ENCODE results near the gene RAG1. TPM values are rescaled to one million over a fixed set of nuclear protein-coding genes. Genes with fewer than 3 reads are reported as not detected.
"Not testable (repeated sequence)": the region's sequence is repeated elsewhere in the genome, so short reads cannot be mapped to it uniquely, and the experiment has no call there.

Gene RAG1
- 0.23 and 0.39 TPM in 2 replicates for total RNA-seq (2014; rRNA removed; shearing (Covaris generic))

DNA sequence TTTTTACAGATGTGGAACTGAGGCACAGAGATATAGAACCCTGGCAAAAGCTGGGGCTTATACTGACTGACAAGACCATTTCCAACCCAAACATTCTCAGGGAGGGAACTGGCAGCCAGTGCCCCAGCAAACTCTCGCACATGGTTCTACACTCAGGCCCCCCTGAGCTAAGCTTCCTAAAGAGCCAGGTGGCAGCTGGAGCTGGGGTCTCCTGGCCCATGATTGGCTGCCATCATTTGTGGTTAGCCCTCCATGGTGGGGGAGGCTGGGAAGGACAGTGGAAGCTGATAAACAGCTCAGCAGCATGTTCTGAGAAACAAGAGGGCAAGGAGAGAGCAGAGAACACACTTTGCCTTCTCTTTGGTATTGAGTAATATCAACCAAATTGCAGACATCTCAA, at the start of gene RAG1:
Gene RAG1, plus strand, starts transcription at position 314 of the 400 bp plus-strand sequence. CDS start 5,298 bp downstream, outside the sequence.
- DNase-seq (ENCODE audit: low spot score), result no peak

DNA sequence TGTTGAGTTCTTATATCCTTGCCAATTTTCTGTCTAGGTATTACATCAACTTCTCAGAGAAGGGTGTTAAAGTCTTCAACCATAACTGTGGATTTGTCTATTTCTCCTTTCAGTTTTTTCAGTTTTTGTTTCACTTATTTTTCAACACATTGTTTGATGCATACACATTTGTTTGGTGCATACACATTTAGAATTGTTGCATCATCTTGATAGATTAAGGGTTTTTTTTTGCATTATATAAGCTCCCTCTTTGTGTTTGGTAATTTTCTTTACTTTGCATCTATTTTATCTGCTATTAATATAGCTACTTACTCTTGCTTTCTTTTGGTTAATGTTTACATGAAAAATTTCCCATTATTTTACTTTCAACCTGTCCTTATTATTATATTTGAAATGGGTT, 37.0 kb upstream of the RAG1 start:
- DNase-seq (ENCODE audit: low spot score), result no peak

DNA sequence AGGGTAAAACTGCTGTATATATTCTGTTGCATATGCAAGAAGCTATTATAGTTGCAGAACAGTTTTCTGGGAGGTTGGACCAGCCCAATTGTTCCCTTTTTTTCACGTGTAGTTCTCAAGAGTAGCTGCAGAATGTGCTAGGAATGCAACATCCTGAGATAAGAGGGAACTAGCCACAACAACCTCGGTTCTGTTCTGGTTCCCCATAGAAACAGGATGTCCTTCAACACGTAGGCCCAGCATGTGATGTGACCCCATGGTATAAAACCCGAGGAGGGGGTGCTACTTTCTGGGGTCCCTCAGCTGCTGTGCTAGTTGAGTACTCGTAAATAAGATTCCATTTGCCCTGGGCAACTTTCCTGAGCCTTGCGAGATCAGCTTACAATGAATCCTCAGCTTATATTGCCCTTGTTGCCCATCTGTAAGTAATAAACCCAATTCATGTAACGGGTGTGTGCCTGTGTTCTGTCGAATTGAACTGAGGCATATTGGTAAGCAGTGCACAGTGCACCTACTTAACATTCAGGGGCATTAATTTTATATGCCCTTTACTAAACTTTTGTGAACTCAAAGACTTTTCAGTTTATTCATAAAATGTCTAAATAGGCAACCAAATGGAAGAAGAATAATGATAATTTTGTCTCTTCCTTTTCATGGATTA, 34.7 kb upstream of the RAG1 start:
- no peak for DNase-seq (ENCODE audit: low spot score)

DNA sequence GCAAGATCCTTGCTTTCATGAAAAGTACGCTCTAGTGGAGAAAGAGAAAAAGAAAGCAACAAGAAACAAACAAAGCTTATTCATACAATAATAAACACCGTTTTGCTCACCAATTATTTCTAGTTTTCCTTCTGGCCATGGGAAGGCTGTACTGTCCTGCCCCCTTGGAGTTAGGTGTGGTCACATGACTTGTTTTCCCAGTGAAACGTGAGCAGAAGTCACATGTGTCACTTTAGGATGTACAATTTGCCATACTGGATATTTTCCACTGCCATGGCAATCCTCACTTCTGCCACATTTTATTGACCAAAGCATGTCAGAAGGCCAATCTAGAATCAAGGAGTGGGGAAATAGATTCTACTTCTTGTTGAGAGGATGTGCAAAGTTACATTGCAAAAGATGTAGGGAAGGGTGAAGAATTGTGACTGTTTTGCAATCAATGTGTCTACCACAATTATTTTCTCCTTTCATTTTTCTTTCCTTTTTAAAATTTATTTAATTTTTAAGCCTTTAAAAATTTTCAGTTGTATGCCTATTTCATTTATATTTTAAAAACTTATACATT, 33.4 kb upstream of the RAG1 start:
- no peak for DNase-seq (ENCODE audit: low spot score)

DNA sequence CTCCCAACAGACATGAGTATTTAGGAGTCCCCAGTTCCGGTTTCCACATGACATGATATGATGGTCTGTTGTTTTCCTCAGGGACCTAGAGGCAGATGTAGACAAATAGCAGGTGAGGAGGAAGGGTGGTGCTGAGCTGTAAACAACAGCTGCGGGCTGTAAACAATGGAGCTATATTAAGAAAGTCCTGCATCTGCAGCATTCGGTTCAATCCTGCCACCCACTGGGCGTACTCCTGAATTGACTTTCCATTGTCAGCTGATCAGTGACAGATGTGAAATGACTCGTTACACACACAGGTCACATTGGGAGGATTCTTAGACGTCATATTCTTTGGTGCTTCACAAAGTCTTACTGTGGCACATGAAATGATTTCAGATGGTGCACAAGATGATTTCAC, 26.8 kb upstream of the RAG1 start:
- DNase-seq (ENCODE audit: low spot score), result peak; percentile 89

DNA sequence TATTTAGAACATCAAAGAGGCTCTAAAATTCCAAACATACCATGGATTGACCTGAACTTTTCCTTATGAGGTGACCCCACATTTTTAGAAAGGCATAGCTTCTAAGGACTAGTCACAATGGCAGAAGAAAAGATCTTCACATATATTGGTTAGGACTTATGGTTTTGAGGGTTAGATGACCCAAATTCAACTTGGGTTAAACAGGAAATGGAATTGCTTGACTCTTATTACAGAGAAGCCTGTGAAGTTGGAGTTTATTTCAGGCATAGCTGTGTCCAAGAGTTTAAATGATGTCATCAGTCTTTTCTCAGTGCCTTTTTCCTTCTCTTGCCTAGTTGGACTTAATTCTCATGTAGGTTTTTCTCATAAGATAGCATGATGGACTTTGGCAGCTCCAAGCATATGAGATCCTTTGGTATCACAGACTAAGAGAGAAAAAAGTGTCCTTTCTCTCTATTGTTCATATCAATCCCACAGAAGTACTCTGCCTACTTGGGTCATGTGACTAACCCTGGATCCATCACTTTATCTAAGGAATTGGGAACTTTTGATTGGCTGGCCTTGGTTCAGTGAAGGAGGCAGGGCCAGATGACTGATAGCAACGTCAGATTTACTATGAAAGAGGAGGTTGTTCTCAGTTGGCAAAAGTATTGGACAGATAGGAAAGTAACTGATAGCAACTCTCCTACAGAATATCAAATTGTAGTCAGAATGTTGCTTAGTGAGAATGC, 17.3 kb upstream of the RAG1 start:
- no peak for DNase-seq (ENCODE audit: low spot score)

DNA sequence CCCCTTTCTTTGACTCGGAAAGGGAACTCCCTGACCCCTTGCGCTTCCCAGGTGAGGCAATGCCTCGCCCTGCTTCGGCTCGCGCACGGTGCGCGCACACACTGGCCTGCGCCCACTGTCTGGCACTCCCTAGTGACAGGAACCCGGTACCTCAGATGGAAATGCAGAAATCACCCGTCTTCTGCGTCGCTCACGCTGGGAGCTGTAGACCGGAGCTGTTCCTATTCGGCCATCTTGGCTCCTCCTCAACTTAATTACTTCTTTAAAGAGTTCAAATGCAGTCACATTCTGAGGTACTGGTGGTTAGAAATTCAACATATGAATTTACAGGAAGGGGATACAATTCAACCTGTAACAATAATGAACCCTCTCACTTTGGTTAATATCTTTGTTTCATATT, 10.4 kb upstream of the RAG1 start:
- DNase-seq (ENCODE audit: low spot score), result not testable (repeated sequence)

DNA sequence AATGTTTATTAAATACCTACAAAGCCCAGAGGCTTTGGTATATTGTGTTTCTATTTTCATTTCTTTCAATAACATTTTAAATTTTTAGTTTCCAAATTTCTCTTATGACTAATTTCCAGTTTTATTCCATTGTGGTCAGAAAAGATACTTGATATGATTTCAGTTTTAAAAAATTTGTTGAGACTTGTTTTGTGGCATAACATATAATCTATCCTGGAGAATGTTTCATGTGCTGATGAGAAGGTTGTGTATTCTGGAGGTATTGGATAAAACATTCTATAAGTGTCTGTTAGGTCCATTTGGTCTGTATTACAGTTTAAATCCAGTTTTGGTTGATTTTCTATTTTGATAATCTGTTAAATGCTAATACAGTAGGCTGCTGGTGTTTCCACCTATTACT, 9.8 kb upstream of the RAG1 start:
- DNase-seq (ENCODE audit: low spot score), result no peak

DNA sequence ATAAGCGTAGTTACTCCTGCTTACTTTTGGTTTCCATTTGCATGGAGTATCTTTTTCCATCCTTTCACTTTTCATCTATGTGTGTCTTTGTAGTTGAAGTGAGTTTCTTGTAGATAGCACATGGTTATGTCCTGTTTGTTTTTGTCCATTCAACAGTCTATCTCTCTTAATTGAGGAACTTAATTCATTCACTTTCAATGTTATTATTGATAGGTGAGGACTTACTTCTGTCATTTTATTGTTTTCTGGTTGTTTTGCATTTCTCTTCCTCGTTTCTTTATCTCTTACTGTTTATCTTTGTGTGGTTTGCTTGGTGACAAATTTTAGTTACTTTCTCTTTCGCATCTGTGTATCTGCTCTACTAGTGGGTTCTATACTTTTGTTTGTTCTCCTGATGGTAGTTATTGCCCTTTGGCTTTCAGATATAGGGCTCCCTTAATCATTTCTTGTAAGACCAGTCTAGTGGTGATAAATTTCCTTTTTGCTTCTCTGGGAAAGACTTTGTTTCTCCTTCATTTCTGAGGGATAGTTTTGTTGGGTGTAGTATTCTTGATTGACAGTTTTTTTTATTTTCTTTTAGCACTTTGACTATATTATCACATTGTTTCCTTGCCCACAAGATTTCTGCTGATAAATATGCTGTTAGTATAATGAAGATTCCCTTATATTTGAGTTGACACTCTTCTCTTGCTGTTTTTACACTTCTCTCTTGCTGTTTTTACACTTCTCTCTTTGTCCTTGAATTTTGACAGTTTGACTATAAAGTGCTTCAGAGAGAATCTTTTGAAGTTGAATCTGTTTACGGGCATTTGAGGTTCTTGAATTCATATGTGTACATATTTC, 9.0 kb upstream of the RAG1 start:
- DNase-seq (ENCODE audit: low spot score), result no peak

DNA sequence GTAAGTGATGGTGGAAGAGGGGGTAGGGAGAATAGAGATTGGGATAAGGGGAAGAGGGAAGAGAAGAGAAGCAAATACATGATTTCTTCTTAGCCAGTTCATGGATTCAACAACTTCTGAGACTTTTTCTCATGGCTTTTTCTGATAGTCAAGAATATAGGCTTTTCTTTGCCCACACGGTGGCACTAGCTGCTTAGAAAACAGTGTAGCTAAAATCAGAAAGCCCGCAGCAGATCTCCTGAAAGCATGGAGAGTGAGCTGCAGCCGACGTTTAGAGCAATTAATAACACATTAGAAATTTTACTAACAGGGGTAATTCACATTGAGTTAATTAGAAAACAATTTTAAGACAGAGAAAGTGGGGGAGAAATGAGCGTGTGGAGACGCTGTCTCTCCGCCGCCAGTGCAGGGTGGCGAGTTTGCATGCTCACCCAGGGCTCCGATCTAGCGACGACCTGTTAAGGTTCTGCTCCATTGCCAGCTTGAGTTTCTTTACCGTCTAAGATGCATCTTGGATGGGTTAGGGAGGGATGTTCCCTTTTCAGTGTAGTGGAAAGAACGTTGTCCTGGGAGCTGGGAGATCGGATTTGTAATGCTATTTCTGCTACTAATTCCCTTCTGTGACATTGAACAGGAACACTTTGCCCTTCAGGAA, 3.3 kb upstream of the RAG1 start:
- DNase-seq (ENCODE audit: low spot score), result peak; percentile 61

DNA sequence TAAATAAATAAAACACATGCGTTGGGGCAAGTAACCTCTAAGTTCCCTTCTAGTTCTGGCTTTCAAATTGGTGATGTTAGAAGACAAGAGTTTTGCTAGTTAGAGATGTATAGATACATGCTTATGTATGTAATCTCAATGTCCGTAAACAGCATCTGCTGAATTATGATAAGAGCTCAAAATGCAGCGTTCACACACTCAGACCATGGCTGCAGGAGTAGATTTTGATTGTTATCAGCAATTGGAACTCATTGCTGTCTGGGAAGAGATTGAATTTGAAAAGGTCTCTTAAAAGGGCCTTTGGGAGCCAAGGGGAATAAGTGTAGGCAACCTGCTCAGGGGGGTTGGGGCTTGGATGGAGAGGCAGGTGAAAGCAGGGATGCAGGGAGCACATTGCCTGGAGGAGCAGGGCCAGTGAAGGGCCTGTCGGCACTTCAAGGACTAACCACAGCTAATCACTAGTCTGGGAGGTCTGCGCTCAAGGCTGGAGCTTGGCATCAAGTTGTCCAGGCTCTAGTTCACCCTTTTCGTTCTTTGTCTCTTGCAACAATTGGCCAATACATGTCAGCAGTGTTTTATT, 2.7 kb upstream of the RAG1 start:
- DNase-seq (ENCODE audit: low spot score), result no peak

DNA sequence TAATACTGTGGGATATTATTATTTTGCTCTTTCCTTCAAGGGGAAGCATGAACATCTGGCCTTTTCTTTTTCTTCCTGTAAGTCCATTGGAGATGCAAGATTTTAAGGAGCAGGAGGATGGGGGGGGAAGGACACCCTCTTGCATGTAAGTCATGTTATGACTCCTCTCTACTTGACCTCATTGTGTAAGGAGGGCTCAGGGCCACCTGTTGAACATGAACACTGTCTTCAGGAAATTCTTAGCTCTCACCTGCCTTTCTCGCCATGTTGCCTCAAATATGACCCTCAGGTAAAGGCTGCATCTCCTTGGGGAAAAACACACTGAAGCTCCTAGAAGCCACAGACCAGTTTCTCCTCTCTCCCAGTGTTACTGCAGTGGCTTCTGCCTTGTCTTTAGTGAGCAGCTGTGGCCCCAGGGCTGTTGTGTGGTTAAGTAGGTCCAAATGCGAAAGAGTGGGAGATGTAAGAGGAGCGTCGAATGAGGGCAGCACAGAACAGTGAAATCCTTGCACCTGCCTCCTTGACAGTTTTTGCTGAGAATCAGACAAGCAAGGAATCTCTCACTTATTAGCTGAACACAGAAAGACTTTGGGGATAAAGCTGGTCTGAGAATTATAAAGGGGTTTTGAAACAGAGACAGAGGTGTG, 1.3 kb upstream of the RAG1 start:
- DNase-seq (ENCODE audit: low spot score), result no peak

DNA sequence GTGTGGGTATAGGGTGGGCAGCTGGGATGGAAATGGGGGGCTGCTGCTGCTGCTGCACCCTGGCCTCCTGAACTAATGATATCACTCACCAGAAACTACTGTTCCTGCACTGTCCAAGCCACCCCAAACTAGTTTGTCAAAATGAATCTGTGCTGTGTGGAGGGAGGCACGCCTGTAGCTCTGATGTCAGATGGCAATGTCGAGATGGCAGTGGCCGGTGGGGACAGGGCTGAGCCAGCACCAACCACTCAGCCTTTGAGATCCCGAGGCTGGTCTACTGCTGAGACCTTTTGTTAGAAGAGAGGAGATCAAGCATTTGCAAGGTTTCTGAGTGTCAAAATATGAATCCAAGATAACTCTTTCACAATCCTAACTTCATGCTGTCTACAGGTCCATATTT, 1.3 kb downstream of the RAG1 start:
- DNase-seq (ENCODE audit: low spot score), result no peak

DNA sequence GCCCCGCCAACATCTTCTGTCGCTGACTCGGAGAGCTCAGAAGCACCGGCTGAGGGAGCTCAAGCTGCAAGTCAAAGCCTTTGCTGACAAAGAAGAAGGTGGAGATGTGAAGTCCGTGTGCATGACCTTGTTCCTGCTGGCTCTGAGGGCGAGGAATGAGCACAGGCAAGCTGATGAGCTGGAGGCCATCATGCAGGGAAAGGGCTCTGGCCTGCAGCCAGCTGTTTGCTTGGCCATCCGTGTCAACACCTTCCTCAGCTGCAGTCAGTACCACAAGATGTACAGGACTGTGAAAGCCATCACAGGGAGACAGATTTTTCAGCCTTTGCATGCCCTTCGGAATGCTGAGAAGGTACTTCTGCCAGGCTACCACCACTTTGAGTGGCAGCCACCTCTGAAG, 6.7 kb downstream of the RAG1 start:
- DNase-seq (ENCODE audit: low spot score), result no peak

DNA sequence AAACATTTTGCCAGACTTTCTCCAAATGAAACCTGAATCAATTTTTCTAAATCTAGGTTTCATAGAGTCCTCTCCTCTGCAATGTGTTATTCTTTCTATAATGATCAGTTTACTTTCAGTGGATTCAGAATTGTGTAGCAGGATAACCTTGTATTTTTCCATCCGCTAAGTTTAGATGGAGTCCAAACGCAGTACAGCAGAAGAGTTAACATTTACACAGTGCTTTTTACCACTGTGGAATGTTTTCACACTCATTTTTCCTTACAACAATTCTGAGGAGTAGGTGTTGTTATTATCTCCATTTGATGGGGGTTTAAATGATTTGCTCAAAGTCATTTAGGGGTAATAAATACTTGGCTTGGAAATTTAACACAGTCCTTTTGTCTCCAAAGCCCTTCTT, 9.6 kb downstream of the RAG1 start:
- DNase-seq (ENCODE audit: low spot score), result no peak

DNA sequence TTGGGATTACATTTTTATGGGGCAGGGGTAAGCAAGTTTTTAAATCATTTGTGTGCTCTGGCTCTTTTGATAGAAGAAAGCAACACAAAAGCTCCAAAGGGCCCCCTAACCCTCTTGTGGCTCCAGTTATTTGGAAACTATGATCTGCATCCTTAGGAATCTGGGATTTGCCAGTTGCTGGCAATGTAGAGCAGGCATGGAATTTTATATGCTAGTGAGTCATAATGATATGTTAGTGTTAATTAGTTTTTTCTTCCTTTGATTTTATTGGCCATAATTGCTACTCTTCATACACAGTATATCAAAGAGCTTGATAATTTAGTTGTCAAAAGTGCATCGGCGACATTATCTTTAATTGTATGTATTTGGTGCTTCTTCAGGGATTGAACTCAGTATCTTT, 10.1 kb downstream of the RAG1 start:
- peak; percentile 48 for DNase-seq (ENCODE audit: low spot score)

DNA sequence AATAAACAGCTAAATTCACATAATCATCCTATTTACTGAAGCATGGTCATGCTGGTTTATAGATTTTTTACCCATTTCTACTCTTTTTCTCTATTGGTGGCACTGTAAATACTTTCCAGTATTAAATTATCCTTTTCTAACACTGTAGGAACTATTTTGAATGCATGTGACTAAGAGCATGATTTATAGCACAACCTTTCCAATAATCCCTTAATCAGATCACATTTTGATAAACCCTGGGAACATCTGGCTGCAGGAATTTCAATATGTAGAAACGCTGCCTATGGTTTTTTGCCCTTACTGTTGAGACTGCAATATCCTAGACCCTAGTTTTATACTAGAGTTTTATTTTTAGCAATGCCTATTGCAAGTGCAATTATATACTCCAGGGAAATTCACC, 10.7 kb downstream of the RAG1 start:
- DNase-seq (ENCODE audit: low spot score), result no peak

DNA sequence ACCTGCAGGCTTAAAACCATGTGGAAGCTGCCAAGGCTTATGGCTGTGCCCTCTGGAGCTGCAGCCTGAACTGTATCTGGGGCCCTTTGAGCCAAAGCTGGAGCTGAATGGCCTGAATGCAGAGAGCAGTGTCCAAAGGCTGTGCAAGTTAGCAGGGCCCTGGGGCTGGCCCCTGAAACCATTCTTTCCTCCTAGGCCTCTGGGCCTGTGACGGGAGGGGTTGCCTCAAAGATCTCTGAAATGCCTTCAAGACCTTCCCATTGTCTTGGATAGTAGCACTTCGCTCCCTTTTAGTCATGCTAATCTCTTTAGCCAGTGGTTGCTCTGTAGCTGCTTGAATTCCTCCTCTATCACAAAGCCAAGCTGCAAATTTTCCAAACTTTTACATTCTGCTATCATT, 13.7 kb downstream of the RAG1 start:
- DNase-seq (ENCODE audit: low spot score), result no peak

DNA sequence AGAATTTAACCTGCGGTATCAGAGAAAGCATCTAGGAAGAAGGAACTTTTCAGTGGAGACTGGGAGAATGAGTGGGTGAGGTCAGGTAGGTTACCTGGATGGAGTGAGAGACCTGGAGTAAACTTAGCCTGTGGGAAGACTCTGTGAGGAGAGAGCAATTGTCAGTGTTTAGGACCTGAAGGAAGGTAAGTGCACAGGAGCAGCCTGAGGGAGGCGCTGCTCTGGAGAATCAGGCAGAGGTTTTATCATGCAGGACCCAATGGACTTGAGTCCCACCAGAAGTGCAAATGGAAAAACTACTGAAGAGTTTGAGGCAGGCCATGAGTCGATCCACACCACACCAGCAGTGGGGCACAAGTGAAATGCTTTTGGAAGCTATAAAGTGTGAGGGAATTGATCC, 15.9 kb downstream of the RAG1 start:
- no peak for DNase-seq (ENCODE audit: low spot score)

DNA sequence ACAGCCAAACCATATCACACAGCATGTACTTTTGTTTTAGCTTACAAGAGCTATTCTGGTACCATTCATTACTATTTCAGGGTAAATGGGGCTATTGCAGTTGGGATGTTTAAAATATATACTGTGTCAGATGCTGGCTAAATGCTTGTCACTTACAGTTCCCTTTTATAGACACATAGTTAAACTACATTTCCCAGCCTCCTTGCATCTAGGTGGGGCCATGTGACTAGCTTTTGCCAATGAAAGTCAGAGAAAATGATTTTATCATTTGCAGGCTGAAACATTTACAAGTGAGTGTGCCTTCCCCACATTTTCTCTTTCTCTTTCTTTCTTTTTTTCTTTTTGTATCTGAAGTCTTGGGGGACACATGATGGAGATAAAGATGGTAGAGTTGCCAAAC, 18.7 kb downstream of the RAG1 start:
- no peak for DNase-seq (ENCODE audit: low spot score)

DNA sequence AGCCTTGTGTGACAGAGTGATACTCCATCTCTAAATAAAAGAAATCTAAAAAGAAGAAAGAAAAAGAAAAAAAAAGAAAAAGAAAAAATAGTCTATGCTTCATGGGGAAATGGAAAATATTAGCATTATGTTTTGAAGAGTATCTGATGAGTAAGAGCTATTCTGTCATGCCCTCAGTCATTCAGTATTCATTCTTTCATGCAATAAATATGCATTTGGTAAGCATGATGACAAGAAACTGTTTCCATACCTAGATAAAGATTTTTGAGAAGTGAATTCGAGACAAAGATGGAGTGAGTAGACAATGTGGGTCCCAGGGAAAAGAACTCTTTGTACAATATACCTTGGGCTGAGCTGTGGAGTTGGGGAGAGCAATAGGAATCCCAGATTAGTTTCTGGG, 20.3 kb downstream of the RAG1 start:
- no peak for DNase-seq (ENCODE audit: low spot score)
